Natural killer cell (primary cell): ENCODE measurements around the gene CCDC187. TPM values are rescaled to one million over a fixed set of nuclear protein-coding genes. Genes with fewer than 3 reads are reported as not detected.

Source experiments
- ATAC-seq, 3 donors: fragments of 150-1000 bp in 2 of 3; fragments of 200-7000 bp in 1 of 3; cut with Tn5 transposase; 1 replicate in 1 of 3; 2 replicates in 2 of 3; pipeline ENCODE4 v1.10.0; 2021; ENCODE audit warnings: mild to moderate bottlenecking in 2 of 3, moderate library complexity in 2 of 3
- DNase-seq, 2 donors: peaks; one replicate each; pipeline versions ENCODE4 v3.0.0 to v3.0.0-alpha.2; 2013 to 2021; ENCODE audit warnings: mixed read lengths in 1 of 2
- H3K27ac ChIP-seq: one replicate; pipeline ENCODE4 v1.5.1; 2013; ENCODE audit warnings: mild to moderate bottlenecking, low read length
- H3K27me3 ChIP-seq: one replicate; pipeline ENCODE4 v1.6.1; 2013; ENCODE audit warnings: low read length; ENCODE audit not compliant: control insufficient read depth, insufficient read depth
- H3K36me3 ChIP-seq: one replicate; pipeline ENCODE4 v1.6.1; 2013; ENCODE audit warnings: low read length; ENCODE audit not compliant: control insufficient read depth, insufficient read depth
- H3K4me1 ChIP-seq: one replicate; pipeline ENCODE4 v1.6.1; 2013; ENCODE audit warnings: low read length; ENCODE audit not compliant: control insufficient read depth, insufficient read depth
- H3K4me3 ChIP-seq: one replicate; pipeline ENCODE4 v1.5.1; 2013; ENCODE audit warnings: low read length
- H3K9me3 ChIP-seq: one replicate; pipeline ENCODE4 v1.6.1; 2013; ENCODE audit warnings: low read length; ENCODE audit not compliant: control insufficient read depth, insufficient read depth
- H3K27ac Mint-ChIP-seq, 2 donors: one replicate each; pipeline ENCODE4 v1.8.0; 2022; ENCODE audit warnings: mild to moderate bottlenecking in 2 of 2, mixed read lengths in 2 of 2, moderate library complexity in 1 of 2
- H3K27me3 Mint-ChIP-seq, 2 donors: one replicate each; pipeline ENCODE4 v1.8.0; 2022; ENCODE audit warnings: low read depth in 2 of 2, mixed read lengths in 2 of 2
- H3K36me3 Mint-ChIP-seq: one replicate; pipeline ENCODE4 v1.8.0; 2022; ENCODE audit warnings: mixed read lengths
- H3K4me1 Mint-ChIP-seq, 2 donors: one replicate each; pipeline ENCODE4 v1.8.0; 2022; ENCODE audit warnings: mixed read lengths in 2 of 2
- H3K4me3 Mint-ChIP-seq: one replicate; pipeline ENCODE4 v1.8.0; 2022; ENCODE audit warnings: mild to moderate bottlenecking, moderate library complexity, mixed read lengths
- H3K9me3 Mint-ChIP-seq, 2 donors: one replicate each; pipeline ENCODE4 v1.8.0; 2022; ENCODE audit warnings: mixed read lengths in 2 of 2
- CTCF ChIP-seq: fragments of 200-600 bp; IDR thresholded peaks from one replicate; pipeline ENCODE4 v1.8.0; 2022; ENCODE audit warnings: antibody characterized with exemption
- WGBS: methylation state at CpG from one replicate; pipeline ENCODE4 v1.1.7; 2013; ENCODE audit warnings: missing lambda C conversion rate; ENCODE audit not compliant: insufficient coverage; 5-methylcytosine and 5-hydroxymethylcytosine counted together
- intact Hi-C: fragments of 100-400 bp; cut with micrococcal nuclease; formaldehyde crosslinking; loops from one replicate; pipeline ENCODE4 v1.14.2; 2022
- total RNA-seq, 4 donors: library from RNA; stranded (reverse); fragments of 120-200 nt in 1 of 4; gene quantifications; one replicate each; pipeline versions ENCODE4 v1.2.3 to v1.2.4, GENCODE V29; 2013 to 2022

Gene CCDC187
- total RNA-seq, 3 donors from 2014 or later (not counting 1 experiment from before 2014, with no cell fraction given): 0.18 TPM; not detected in 2

- H3K9me3 Mint-ChIP-seq: no peaks in the 10 kb centered on the region
- Histone ChIP-seq H3K27ac (no peak overlapping the region), H3K9me3 (no peaks in the 10 kb centered on the region), H3K4me3 (no peak overlapping the region), H3K4me1 (no peaks in the 10 kb centered on the region), H3K27me3 (no peaks in the 10 kb centered on the region), H3K36me3 (no peaks in the 10 kb centered on the region)
- no peak overlapping the region for H3K4me3 Mint-ChIP-seq
- 90% methylated on average over 16 of the region's 16 CpGs for WGBS
- H3K27me3 Mint-ChIP-seq: no peaks in the 10 kb centered on the region
- DNase-seq: no peak
- intact Hi-C loops: no loop called here
- H3K36me3 Mint-ChIP-seq: no peaks in the 10 kb centered on the region
- no peaks in the 10 kb centered on the region for H3K4me1 Mint-ChIP-seq
- TF ChIP-seq CTCF: no peak
- no peak for ATAC-seq
- H3K27ac Mint-ChIP-seq: no peak overlapping the region
Measured at GRCh38 chr9:136296434-136297015, 7.4 kb downstream of the CCDC187 start.

GRCh38 chr9:136295542-136296433 is 8.1 kb downstream of the CCDC187 start:
- no peaks in the 10 kb centered on the region for H3K36me3 Mint-ChIP-seq
- no peak overlapping the region for H3K27ac ChIP-seq
- no peaks in the 10 kb centered on the region for H3K27me3 Mint-ChIP-seq
- H3K9me3 ChIP-seq: no peaks in the 10 kb centered on the region
- 90% methylated on average over 34 of the region's 37 CpGs for WGBS
- no peaks in the 10 kb centered on the region for H3K36me3 ChIP-seq
- no peaks in the 10 kb centered on the region for H3K27me3 ChIP-seq
- H3K4me1 ChIP-seq: no peaks in the 10 kb centered on the region
- ATAC-seq: no peak
- no peak for DNase-seq
- no peak overlapping the region for H3K27ac Mint-ChIP-seq
- no peak overlapping the region for H3K4me3 Mint-ChIP-seq
- H3K4me1 Mint-ChIP-seq: no peaks in the 10 kb centered on the region
- intact Hi-C loops: no loop called here
- no peak overlapping the region for H3K4me3 ChIP-seq
- no peak for TF ChIP-seq CTCF
- no peaks in the 10 kb centered on the region for H3K9me3 Mint-ChIP-seq

DNA sequence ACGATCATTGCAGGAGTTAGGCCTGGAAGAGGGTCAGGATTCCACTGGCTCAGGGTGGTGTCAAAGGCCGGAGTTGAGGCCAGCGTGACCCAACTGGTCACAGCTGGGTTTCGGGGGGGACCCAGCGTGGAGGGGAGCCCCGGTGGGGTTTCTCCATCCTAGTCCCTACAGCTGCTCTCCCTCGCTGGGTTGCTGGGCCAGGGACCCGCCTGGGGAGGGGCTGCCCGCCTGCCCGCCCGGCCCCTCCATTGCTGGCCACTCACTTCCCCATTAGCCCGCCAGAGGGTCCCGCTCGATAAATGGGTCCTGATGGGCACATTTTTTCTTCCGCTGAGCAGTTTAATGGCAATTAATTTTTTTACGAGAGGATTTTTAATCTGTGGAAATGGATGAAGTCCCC is 8.8 kb downstream of the CCDC187 start:
- intact Hi-C loops: no loop called here
- no peaks in the 10 kb centered on the region for H3K36me3 ChIP-seq
- no peak for TF ChIP-seq CTCF
- Mint-ChIP-seq H3K27me3 (no peaks in the 10 kb centered on the region), H3K27ac (no peak overlapping the region), H3K9me3 (no peaks in the 10 kb centered on the region), H3K36me3 (no peaks in the 10 kb centered on the region), H3K4me1 (no peaks in the 10 kb centered on the region), H3K4me3 (no peak overlapping the region)
- DNase-seq (no peak), ATAC-seq (no peak)
- WGBS: 94% methylated on average over 16 of the region's 16 CpGs
- H3K4me1 ChIP-seq: no peaks in the 10 kb centered on the region
- no peaks in the 10 kb centered on the region for H3K9me3 ChIP-seq
- H3K27ac ChIP-seq: no peak overlapping the region
- no peaks in the 10 kb centered on the region for H3K27me3 ChIP-seq
- no peak overlapping the region for H3K4me3 ChIP-seq
